Muscle of leg (tissue), 11 donors: ENCODE data around the gene PLD1. TPM values are rescaled to one million over a fixed set of nuclear protein-coding genes. Genes with fewer than 3 reads are reported as not detected.

Experiments
- DNase-seq: peaks from one replicate; pipeline ENCODE4 v3.0.0; 2013
- H3K27ac ChIP-seq: one replicate; pipeline ENCODE4 v1.5.1; 2013; ENCODE audit warnings: mild to moderate bottlenecking, low read length, control low read depth
- H3K27me3 ChIP-seq: one replicate; pipeline ENCODE4 v1.6.1; 2013; ENCODE audit warnings: low read length; ENCODE audit not compliant: control insufficient read depth, insufficient read depth
- H3K36me3 ChIP-seq: one replicate; pipeline ENCODE4 v1.6.1; 2013; ENCODE audit warnings: low read length; ENCODE audit not compliant: control insufficient read depth, insufficient read depth
- H3K4me1 ChIP-seq: one replicate; pipeline ENCODE4 v1.6.1; 2013; ENCODE audit warnings: low read length; ENCODE audit not compliant: control insufficient read depth, insufficient read depth
- H3K4me3 ChIP-seq: one replicate; pipeline ENCODE4 v1.5.1; 2013; ENCODE audit warnings: low read length, control low read depth
- H3K9me3 ChIP-seq: replicated peaks from 2 replicates; pipeline ENCODE4 v1.6.1; 2013; ENCODE audit warnings: low read depth, low read length; ENCODE audit not compliant: control insufficient read depth
- WGBS: methylation state at CpG from one replicate; pipeline ENCODE4 v1.1.5; 2013; ENCODE audit warnings: missing lambda C conversion rate; ENCODE audit not compliant: insufficient coverage; 5-methylcytosine and 5-hydroxymethylcytosine counted together
- polyA plus RNA-seq, 8 donors: library from polyadenylated mRNA; unstranded; fragments of 120-200 nt; gene quantifications; one replicate each; pipeline versions ENCODE4 v1.2.1 to v1.2.3, GENCODE V29; 2013; ENCODE audit warnings: inconsistent platforms in 1 of 8, low replicate concordance in 1 of 8; ENCODE audit not compliant: insufficient read length in 8 of 8, insufficient read depth in 1 of 8
- total RNA-seq: library from RNA; stranded (reverse); fragments of 120-200 nt; gene quantifications from one replicate; pipeline ENCODE4 v1.2.4, GENCODE V29; 2013

PLD1 gene
- total and polyA plus RNA-seq, 9 donors, result 12.4 to 21.7 (median 16.2) TPM

DNA sequence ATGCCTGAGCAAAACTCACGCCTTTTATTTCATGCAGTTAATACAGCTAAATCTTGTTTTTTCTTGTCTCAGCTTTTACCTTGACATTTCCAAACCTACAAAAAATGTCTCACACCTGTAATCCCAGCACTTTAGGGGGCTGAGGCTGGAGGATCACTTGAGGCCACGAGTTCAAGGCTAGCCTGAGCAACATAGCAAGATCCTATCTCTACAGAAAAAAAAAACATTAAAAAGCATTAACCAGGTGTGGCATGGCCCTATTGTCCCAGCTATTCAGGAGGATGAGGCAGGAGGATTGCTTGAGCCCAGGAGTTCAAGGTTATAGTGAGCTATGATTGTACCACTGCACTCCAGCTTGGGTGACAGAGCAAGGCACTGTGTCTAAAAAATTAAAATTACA, 29.0 kb upstream of the PLD1 start:
- H3K4me1 ChIP-seq, result peaks cover 16% of the 10 kb centered on the region
- DNase-seq, result no peak
- WGBS, result no CpG with 5 or more reads among the region's 2 CpGs
- H3K9me3 ChIP-seq, result no peaks in the 10 kb centered on the region
- H3K27me3 ChIP-seq, result no peaks in the 10 kb centered on the region
- peak overlapping the region; percentile 86 for H3K27ac ChIP-seq
- no peaks in the 10 kb centered on the region for H3K36me3 ChIP-seq
- no peak overlapping the region for H3K4me3 ChIP-seq

DNA sequence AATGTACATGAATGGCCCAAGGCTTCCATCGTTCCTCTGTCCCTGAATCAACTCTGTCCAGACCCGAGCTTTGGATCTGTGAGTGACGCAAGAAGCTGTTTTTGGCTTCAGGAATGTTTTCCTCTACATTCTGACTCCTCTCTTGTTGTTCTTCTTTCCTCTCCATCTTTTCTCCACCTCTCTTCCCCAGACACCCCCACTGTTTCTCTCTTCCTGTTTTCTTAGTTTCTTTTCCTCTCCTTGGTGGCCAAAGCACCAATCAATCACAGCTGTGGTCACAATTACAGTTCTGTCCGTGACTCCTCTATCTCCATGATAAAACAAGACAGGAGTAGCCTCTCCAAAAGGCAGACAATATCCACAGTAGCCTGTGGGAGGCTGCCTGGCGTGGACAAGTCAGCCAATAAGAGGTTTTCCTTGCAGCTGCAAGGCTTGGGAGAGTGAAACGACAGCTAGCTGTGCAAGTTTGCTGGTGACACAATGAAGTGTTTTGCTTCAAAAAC, 28.0 kb upstream of the PLD1 start:
- peak; percentile 94 for DNase-seq
- H3K27ac ChIP-seq, result peak overlapping the region; percentile 86
- H3K27me3 ChIP-seq, result no peaks in the 10 kb centered on the region
- no peaks in the 10 kb centered on the region for H3K36me3 ChIP-seq
- WGBS, result 9% methylated on average over 6 of the region's 6 CpGs
- no peaks in the 10 kb centered on the region for H3K9me3 ChIP-seq
- peak overlapping the region; percentile 4 for H3K4me3 ChIP-seq
- H3K4me1 ChIP-seq, result peaks cover 15% of the 10 kb centered on the region

DNA sequence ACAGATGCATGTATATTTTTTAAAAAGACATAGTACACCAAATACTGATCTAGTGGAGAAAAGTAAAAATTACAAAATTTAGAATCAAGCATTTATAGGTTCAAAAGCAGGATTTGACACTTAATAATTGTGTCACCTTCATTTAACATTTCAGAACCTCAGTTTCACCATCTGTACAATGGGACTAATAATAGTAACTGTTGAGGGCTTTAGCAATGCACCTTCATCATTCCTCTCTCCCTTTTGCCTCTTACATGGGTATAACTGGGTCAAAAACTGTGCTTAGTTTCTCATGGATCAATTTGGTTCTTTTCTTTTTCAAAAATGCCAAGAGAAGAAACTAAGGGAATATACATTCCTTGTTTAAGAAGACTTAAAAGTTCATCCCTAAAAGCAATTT, 27.4 kb upstream of the PLD1 start:
- Histone ChIP-seq H3K4me1 (peaks cover 12% of the 10 kb centered on the region), H3K9me3 (no peaks in the 10 kb centered on the region), H3K27ac (peak overlapping the region; percentile 86), H3K27me3 (no peaks in the 10 kb centered on the region), H3K36me3 (no peaks in the 10 kb centered on the region), H3K4me3 (no peak overlapping the region)
- DNase-seq, result no peak

DNA sequence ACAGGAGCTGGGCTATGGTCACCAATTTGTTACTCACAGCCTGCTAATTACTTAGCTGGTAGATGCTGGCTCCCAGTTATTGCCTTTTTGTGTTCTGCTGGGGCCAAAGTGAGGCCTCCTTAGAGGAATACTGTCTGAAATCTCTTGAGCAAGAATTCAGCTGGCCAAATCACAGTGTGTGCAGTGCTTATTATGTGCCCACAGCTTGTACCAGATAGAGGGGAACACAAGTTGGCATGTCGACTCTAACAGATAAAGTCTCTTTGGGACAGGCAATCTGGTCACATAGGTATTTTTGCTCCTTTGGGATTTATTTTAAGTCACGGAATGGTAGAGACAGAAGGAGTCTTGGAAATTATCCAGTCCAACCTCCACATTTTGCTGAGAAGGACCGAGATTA, 26.6 kb upstream of the PLD1 start:
- H3K4me1 ChIP-seq, result peaks cover 12% of the 10 kb centered on the region
- no CpG with 5 or more reads among the region's 3 CpGs for WGBS
- no peak overlapping the region for H3K4me3 ChIP-seq
- H3K9me3 ChIP-seq, result no peaks in the 10 kb centered on the region
- H3K36me3 ChIP-seq, result no peaks in the 10 kb centered on the region
- no peaks in the 10 kb centered on the region for H3K27me3 ChIP-seq
- H3K27ac ChIP-seq, result no peak overlapping the region
- DNase-seq, result no peak

DNA sequence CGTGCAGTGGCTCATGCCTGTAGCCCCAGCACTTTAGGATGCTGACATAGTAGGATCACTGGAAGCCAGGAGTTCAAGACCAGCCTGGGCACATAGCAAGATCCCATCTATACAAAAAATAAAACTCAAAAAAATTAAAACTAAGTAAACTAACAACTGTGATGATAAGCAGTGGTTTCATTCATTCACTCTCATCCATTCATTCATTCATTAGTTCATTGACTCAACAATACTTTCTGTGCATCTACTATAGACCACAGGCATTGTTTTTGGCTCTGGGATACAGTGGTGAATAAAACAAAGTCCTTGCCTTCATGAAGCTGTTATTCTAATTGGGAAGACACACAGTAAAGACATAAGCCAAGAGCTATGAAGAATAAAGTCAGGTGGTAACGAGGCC, 25.3 kb upstream of the PLD1 start:
- H3K27ac ChIP-seq, result no peak overlapping the region

DNA sequence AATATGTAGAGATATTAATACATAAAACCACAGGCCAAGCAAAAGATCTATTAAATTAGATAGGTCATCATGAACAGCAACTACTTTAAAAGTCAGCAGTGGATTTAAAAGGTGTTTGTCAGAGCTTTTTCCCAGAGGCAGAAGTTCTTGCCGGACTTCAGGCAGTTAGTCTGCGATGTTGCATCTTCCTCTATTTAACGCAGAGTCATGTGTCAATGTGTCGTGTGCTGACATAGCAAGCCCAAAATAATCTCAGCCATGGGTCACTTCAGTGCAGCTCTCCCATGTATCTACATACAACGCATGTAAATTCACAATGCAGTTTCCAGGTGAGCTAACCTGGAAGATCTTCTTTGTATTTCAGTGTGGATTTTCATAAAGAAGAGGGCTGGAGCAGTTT, 24.8 kb upstream of the PLD1 start:
- Histone ChIP-seq H3K27me3 (no peaks in the 10 kb centered on the region), H3K27ac (no peak overlapping the region), H3K9me3 (no peaks in the 10 kb centered on the region), H3K4me1 (peaks cover 7% of the 10 kb centered on the region), H3K4me3 (no peak overlapping the region), H3K36me3 (no peaks in the 10 kb centered on the region)
- 53% methylated on average over 3 of the region's 5 CpGs for WGBS
- DNase-seq, result peak; percentile 71

More for the DNA sequence above, 25.3 kb upstream of the PLD1 start:
- H3K9me3 ChIP-seq, result no peaks in the 10 kb centered on the region
- no peaks in the 10 kb centered on the region for H3K36me3 ChIP-seq
- no peak overlapping the region for H3K4me3 ChIP-seq
- H3K4me1 ChIP-seq, result peaks cover 8% of the 10 kb centered on the region
- no peaks in the 10 kb centered on the region for H3K27me3 ChIP-seq
- DNase-seq, result no peak
- 86% methylated on average over 2 of the region's 2 CpGs for WGBS

DNA sequence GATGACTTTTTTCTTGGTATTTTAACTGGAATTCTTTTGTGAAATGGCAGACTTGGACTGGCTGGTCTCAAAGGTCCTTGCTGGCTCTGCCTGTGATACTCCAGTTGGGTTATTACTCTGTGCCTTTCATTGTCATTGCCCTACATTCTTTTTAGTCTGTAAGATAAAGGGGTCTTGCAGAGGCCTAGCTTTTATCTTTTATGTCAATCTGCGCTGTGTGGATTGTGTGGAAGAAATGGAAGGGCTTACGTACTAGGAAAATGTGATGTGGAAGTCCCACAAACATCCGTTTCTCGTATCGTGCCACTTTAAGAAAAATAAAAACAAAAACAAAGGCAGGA, 24.1 kb upstream of the PLD1 start:
- Histone ChIP-seq H3K27me3 (no peaks in the 10 kb centered on the region), H3K4me1 (peaks cover 13% of the 10 kb centered on the region), H3K27ac (peak overlapping the region; percentile 1), H3K36me3 (no peaks in the 10 kb centered on the region), H3K9me3 (no peaks in the 10 kb centered on the region), H3K4me3 (no peak overlapping the region)
- WGBS, result no CpG with 5 or more reads among the region's 5 CpGs
- no peak for DNase-seq

DNA sequence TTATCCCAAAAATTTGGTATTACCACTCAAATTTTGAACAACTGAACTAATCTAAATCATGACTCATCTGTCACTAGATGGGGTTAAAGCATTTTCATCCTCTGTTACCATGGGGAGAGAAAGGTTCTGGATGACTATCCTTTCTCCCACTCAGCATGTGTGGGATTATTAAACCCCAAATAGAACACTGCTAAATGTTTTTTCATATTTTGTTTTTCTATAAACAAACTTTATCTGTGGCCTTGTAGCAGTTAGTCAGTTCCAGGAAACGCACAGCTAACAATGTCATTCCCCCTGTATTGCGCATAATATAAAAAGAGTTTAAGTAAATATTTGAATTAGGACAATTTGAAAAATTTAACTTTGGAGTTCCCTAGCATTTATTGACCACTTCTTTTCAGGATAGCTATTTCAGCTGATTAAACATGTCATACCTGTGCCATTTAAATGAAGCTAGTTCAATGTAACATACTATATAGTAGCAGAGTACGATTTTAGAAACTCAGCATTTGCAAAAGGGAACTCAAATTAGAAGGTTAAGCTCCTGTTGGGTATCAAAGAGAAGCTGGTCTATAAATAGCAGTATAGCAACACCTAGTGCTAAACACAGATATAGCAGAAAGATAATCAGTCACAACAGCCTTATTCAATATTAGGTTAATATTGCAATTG, 23.6 kb upstream of the PLD1 start:
- peak overlapping the region; percentile 74 for H3K27ac ChIP-seq
- WGBS, result no CpG with 5 or more reads among the region's 3 CpGs
- DNase-seq, result peak; percentile 73
- H3K27me3 ChIP-seq, result no peaks in the 10 kb centered on the region
- peaks cover 11% of the 10 kb centered on the region for H3K4me1 ChIP-seq
- no peak overlapping the region for H3K4me3 ChIP-seq
- no peaks in the 10 kb centered on the region for H3K36me3 ChIP-seq
- H3K9me3 ChIP-seq, result no peaks in the 10 kb centered on the region

DNA sequence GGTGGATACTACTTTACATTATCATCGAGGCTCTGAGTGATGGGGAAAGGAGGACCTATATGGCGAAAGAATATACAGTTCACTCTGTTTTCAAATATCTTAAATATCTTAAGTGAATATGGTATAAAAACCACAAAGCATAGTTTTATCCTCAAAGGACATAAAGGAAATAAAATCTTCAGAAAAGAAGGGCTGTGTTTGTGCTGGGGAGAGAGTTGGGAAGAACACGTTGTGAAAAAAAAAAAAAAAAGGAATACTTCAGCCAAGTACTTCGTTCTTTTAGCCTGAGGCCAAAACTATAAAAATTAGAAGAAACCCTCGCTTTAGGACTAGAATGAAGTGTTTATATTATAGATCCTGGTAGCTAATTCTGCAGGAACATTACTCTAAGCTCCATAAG, 22.7 kb upstream of the PLD1 start:
- whole genome bisulfite sequencing, result no CpG with 5 or more reads among the region's 5 CpGs
- Histone ChIP-seq H3K4me1 (peaks cover 10% of the 10 kb centered on the region), H3K27ac (peak overlapping the region; percentile 74), H3K36me3 (no peaks in the 10 kb centered on the region), H3K27me3 (no peaks in the 10 kb centered on the region), H3K9me3 (no peaks in the 10 kb centered on the region), H3K4me3 (no peak overlapping the region)
- peak; percentile 71 for DNase-seq

DNA sequence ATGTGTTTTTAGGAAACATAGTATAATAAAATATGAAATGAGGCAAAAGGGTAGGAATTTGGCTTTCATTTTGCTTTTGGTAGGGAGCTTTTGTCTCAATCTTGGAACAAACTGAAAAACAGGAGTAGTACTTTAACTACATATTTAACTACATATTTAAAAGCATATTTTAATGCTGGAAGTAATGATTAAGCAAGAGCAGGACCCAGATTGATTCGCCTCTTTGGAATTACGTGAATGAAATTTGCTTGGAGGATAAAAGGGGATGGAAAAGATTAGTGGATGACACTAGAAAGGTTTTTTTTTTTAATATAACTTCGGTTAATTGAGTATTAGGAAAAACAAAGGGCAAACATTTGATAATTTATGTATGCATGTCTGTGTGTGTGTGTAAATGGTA, 21.7 kb upstream of the PLD1 start:
- Histone ChIP-seq H3K4me1 (peaks cover 10% of the 10 kb centered on the region), H3K27ac (no peak overlapping the region), H3K36me3 (no peaks in the 10 kb centered on the region), H3K4me3 (no peak overlapping the region), H3K9me3 (no peaks in the 10 kb centered on the region), H3K27me3 (no peaks in the 10 kb centered on the region)
- 72% methylated on average over 2 of the region's 3 CpGs for whole genome bisulfite sequencing
- DNase-seq, result no peak

DNA sequence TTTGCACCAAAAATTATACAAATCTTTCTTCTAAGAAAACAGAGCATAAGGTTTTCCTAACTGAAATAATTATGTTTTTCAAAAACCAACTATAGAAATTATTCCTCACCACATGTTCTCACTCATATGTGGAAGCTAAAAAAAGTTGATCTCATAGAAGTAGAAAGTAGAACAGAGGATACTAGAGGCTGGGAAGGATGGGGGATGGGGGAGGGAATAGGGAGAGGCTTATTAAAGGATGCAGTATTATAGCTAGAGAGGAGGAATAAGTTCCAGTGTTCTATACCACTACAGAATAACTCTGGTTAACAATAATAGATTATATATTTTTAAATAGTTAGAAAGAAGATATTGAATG, 20.2 kb upstream of the PLD1 start:
- Histone ChIP-seq H3K4me1 (peaks cover 10% of the 10 kb centered on the region), H3K27ac (peak overlapping the region; percentile 77), H3K9me3 (no peaks in the 10 kb centered on the region), H3K27me3 (no peaks in the 10 kb centered on the region), H3K4me3 (no peak overlapping the region), H3K36me3 (no peaks in the 10 kb centered on the region)
- peak; percentile 65 for DNase-seq
